Occipital lobe (tissue), 2 donors: ENCODE results near the gene ABCA3. TPM values are rescaled to one million over a fixed set of nuclear protein-coding genes. Genes with fewer than 3 reads are reported as not detected.

ENCODE experiments used
- DNase-seq: peaks from one replicate; lab custom pipeline; 2025; lab: John Stamatoyannopoulos, UW
- total RNA-seq: library from RNA; depleted of rRNA; stranded (reverse); fragments of >200 nt; gene quantifications from one replicate; pipeline ENCODE4 v1.2.3, GENCODE V29; 2014

ABCA3 gene
- total RNA-seq, 1 donor from 2014 or later, result 34.8 TPM

- no peak for DNase-seq
Measured at GRCh38 chr16:2317231-2318020, 23.1 kb downstream of the ABCA3 start.

- no peak for DNase-seq
Measured at GRCh38 chr16:2308089-2308962, 32.2 kb downstream of the ABCA3 start.

GRCh38 chr16:2299915-2300192 lies 40.7 kb downstream of the ABCA3 start:
- DNase-seq, result no peak

DNA sequence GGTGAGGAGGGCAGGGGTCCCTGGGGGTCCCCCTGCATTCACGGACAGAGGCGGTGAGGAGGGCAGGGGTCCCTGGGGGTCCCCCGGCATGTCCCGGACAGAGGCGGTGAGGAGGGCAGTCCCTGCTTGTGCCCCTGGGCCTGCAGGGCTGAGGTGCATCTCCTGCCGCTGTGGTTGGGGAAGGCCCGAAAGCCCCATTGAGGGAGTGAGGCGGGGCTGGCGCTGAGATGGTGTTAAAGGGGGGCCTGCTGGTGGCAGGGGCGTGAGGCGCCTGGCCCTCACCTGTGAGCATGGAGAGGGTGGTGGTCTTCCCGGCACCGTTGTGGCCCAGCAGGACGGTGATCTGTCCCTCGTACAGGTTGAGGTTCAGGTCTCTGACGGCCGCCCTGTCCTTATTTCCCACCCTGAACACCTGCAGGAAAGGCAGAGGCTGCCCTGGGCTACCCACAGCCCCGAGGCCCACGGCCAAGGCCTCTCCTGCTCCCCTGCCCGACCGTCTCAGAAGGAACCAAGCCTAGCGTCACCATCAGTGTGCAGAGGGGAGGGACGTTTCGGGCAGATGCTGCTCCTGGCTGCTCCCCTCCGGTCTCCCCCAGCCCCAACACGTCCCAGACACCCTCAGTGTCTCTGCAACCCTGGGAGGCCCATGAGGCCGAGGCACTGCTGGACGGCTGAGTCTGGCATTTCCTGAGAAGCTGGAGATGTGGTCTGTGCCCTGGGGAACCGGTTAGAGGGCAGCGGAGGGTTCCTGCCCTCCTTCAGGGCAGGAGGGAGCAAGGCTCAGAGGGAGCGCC lies 41.2 kb downstream of the ABCA3 start:
- no peak for DNase-seq

GRCh38 chr16:2298621-2299020 lies 41.9 kb downstream of the ABCA3 start:
- DNase-seq, result no peak

DNA sequence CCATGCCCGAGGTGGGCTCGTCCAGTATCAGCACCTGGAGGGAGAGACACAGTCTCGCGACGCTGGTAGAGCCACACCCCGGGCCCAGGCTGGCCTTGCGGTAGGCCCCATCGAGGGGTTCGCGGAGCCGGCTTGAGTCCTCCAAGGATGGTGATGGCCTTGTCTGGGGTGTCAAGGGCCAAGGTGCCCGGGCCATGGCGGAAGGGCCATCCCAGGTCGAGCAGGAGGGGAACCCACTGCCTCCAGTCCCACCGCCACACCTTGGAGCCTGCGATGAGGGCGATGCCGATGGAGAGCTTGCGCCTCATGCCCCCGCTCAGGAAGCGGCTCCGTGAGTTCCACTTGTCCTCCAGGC lies 43.0 kb downstream of the ABCA3 start:
- DNase-seq, result no peak

DNA sequence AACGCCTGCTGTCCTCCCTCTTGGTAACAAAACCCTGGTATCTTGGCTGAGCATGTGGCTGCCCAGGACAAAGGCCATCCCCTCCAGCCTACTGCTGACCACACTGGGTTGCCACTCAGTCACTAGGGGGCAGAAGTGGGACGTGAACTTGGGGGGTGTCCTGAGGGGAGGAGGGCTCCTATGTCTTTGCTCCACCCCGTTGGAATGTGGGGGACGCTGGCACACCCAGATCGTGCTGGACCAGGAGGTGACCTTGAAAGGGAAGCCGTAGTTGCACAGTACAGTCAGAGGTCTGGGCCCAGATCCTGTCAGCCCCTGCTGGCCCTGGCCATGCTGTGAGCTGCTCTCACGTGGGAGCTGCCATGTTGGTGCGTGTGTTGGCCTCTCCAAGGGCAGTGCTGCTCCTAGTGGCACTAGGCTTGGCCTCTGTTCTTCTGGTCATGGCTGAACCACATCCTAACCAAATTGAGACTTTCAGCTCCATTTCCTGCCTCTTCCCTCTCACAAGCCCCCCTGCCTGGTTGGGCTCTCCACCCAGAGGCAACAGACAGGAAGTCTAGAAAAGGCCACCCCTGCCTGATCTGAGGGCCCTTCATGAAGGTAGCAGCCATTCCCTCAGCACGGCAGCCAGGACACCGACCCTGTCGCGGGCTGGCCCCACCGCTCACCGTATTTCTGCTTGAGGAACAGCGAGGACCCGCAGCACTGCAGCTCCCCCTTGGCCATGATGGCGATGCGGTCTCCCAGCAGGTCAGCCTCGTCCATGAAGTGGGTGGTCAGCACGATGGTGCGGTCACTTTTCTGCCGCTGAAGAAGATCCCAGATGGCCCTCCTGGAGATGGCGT lies 43.6 kb downstream of the ABCA3 start:
- DNase-seq, result no peak

DNA sequence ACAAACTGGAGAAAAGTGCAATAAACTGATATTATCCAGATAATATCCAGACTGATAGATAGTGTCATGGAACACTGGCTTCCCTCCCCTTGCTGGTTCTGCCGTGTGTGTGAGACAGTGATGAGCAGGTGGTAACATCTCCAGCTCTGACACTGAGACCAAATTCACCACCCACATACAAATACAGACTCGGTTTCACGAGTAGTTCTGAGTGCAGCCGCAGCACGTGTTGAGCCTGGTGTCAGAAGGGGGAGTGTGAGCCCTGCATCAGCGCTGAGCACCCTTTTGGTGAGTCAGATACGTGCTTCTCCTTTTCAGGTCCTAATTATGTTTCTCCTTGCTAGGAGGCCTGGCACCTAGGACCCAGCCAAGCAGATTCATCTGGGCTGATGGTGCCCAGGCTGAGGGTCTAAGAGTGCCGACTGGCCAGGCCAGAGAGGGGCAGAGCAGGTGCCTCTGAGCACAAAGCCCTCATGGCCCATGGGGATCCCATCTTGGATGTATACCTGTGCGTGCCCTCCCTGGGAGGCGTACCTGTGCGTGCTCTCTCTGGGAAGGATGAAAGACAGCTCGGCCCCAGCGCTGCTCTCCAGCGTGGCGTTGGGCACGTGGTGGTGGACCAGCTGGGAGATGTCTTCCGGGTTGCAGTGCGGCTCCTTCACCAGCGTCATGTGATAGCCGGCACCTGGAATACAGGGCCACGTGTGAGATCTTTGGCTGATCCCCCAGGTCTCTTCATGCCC lies 45.3 kb downstream of the ABCA3 start:
- no peak for DNase-seq

DNA sequence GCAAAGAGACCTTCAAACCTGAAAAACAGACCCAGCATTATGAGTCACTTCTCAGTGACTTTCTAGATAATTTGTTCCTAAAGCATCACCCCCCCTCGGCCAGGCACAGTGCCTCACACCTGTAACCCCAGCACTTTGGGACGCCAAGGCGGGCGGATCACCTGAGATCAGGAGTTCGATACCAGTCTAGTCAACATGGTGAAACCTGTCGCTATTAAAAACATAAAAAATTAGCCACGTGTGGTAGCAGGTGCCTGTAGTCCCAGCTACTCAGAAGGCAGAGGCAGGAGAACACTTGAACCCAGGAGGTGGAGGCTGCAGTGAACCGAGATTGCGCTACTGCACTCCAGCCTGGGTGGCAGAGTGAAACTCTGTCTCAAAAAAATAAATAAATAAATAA lies 48.3 kb downstream of the ABCA3 start:
- no peak for DNase-seq

DNA sequence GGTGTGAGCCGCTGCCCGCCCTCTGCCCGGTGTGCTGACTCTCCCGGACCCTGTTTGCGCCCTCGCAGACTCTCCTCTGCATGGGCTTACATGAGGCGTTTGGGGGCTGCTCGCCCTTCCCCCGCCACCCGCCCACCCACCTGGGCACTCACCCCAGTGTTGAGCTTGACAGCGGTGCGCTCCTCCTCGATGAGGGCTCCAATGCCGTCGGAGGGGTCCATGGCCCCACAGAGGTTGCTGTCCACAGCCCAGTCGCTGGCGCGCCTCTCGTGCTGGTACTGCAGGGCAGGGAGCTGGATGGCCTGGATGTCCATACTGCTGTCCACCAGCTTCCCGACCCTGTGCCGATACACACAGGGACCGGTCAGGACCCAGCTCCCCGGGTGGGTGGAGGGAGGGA lies 51.2 kb downstream of the ABCA3 start:
- DNase-seq, result no peak

GRCh38 chr16:2288726-2289125 lies 51.8 kb downstream of the ABCA3 start:
- no peak for DNase-seq

DNA sequence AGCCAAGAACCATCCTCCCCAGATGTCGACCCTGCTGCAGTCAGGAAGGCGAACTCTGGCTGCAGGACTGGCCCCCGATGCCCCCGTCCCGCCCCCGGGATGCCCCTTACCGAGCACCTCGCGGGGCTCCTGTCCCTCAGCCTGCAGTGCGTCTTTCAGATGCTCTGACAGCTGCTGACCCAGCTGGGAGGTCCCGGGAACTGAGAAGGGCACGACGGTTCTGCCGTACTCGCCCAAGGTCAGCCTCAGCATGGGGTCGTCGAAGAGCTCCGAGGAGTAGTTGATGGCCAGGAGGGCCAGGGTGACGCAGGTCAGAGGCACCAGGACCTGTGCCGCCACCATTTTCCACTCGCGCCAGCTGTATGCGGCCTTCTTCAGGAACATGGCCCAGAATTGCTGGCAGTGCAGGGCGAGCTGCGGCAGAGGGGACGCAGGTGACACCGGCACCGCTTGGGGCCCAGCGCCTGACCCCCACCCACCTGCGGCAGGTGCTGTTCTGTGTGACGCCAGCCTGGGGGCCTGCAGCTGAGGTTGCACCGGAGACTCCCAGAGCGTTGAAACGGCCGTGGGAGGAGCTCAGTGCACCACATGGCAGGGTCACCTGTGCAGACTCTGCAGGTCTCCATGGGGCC lies 52.5 kb downstream of the ABCA3 start:
- no peak for DNase-seq

DNA sequence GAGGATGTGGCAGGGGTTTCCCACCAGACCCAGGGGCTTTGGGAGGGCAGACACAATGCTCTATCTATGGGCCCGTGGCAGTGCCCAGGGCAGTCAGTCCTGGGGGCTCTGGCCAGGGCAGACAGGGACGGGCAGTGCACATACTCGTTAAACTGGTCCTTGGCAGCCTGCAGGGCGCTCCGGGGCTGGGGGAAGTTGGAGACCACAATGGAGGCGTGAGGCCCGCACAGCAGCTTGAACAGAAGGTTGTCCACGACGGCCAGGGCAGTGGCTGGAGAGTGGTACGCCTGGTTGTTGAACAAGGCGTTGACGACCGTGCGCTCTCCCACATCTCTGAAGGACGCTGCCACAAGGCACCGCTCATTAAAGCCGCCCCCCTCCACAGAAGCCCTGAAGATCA lies 54.0 kb downstream of the ABCA3 start:
- no peak for DNase-seq

DNA sequence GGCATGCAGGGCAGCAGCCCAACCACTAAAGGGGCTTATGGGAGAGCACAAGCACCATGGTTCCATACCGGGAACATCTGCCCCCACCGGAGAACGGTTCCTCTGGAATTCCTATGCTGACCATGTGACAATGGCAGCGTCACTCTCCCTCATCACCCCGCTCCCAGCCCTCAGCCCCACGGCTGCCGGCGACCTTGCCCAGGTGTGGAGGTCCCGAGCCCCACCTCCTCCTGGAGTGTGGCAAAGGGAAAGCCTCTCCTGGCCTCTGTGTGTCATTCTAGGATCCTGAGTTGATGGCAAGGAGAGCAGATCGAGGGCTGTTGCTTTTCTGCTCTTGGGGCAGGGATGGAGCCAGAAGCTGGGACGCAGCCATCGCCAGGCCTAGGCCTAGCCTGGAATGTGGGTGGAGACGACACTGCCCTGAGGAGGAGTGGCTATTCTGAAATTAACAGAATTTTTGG lies 54.8 kb downstream of the ABCA3 start:
- DNase-seq, result no peak

DNA sequence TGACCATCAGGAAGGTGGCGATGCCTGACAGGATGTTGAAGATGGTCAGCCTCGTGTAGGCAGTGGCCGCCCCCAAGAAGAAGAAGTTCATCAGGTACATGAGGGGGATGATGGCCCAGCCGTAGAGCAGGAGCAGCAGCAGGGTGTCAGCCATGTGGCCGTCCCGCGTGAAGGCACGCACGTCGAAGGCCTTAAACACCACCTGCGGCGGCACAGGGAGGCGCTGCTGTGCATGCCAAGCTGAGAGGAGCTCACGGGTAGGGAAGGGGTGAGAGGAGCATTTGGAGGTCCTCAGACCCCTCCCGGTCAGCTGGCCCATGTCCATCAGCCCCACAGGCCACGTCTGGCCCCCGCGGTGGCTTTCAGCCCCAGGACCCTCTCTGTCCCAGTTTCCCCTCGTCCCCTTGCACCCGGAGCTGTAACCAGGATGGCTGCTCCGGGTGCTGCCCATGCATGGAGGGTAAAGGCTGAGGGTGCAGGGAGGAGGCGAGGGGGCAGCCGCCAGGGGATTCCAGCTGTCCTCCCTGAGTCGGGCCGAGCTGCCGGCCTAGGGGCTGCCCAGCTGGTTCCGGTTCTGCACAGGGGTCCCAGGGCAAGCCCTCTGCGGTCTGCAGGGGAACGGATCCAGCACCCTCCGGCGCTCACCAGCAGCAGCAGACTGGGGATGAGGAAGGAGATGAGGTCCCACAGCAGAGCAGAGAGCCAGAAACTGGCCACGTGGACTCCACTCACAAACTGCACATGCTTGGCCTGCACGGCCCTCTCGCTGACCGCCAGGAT lies 55.5 kb downstream of the ABCA3 start:
- no peak for DNase-seq

GRCh38 chr16:2284001-2284770 lies 56.3 kb downstream of the ABCA3 start:
- no peak for DNase-seq

DNA sequence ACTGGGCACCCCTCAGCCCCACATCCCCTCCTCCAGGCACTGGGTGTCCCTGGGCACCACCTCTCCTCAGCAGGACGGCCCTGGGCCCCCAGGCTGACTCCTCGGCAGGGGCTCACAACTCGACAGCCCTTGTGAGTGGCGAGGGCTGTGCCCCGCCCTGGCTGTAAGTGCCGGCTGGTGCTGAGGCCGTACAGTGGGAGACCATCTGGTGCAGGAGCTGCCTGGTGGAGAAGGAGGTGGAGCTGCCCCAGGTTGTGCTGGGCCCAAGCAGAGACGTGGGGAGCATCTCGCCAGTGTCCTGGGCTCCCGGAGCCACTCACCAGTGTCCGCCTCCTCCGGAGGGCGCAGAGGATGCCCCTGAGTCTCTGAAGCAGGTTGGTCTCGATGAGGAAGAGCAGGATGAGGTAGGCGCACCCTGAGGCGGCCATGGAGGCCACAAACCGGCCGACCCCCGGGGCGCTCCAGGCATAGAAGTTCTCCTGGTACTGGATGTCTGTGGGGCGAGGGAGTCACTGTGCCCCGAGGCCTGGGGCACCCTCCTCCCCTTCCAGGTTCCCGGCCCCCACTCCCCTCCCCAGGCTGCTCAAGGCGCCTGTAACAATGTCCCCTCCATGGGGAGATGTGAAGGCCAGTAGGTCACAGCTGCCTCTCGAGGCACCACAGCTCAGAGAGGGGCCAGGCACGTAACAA lies 57.5 kb downstream of the ABCA3 start:
- DNase-seq, result no peak

DNA sequence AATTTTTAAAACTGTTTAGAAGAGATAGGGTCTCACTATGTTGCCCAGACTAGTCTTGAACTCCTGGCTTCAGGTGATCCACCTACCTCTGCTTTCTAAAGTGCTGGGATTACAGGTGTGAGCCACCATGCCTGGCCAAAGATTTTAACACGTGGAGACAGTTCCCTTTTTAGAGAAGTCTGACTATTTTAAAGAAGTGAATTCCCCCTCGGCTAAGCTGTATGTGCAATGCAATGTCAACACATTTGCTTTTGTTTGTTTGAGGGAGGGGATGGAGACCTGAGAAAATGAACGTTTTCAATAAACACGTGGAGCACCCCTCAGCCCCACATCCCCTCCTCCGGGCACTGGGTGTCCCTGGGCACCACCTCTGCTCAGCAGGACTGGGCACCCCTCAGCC lies 58.3 kb downstream of the ABCA3 start:
- no peak for DNase-seq
